GM21526 (cell line): Measurements from ENCODE around the gene TNFRSF19.

Source experiments
- ATAC-seq: cut with Tn5 transposase; IDR thresholded peaks from one replicate; pipeline ENCODE4 v1.9.1; 2021; ENCODE audit warnings: moderate library complexity; ENCODE audit not compliant: unreplicated experiment, low FRiP score

Gene TNFRSF19

GRCh38 chr13:23678795-23679194 is 108.6 kb downstream of the TNFRSF19 start:
- no peak for ATAC-seq

- no peak for ATAC-seq
Observed at GRCh38 chr13:23679220-23679619, 109.0 kb downstream of the TNFRSF19 start.

- no peak for ATAC-seq
Observed at GRCh38 chr13:23680845-23681669, 110.8 kb downstream of the TNFRSF19 start.

GRCh38 chr13:23683084-23683483 is 112.9 kb downstream of the TNFRSF19 start:
- ATAC-seq, result no peak

DNA sequence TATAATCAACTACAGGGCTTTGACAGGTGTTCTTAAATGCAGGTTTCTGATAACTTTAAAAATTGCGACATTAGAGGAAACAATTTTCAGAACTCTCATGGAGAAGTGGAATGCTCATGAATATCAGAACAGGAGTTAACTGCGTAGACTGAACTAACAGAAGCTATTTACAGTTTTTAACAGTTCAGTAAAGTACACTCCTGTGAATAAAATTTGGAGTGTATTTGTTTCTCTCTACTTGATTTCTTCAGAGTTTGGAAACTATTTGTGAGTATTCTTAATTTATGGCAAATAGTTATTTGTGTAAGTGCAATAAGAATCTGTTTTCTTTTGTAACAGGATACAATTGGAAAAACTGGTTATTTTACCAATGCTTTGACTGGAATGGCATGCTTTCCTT is 114.4 kb downstream of the TNFRSF19 start:
- no peak for ATAC-seq

GRCh38 chr13:23685416-23685815 is 115.2 kb downstream of the TNFRSF19 start:
- no peak for ATAC-seq

DNA sequence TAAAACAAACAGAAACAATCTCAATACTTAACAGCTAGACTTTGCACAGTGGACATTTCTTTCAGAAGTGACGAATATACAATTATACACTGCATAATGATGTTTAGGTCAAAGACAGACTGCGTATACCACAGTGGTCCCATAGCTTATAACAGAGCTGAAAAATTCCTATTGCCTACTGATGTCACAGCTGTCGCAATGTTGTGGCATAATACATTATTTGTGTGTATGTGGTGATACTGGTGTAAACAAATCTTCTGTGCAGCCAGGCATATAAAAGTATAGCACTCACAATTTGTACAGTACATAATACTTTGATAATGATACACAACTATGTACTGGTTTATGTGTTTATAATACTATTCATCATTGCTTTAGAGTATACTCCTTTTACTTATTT is 116.7 kb downstream of the TNFRSF19 start:
- ATAC-seq, result no peak

GRCh38 chr13:23687614-23688013 is 117.4 kb downstream of the TNFRSF19 start:
- no peak for ATAC-seq

DNA sequence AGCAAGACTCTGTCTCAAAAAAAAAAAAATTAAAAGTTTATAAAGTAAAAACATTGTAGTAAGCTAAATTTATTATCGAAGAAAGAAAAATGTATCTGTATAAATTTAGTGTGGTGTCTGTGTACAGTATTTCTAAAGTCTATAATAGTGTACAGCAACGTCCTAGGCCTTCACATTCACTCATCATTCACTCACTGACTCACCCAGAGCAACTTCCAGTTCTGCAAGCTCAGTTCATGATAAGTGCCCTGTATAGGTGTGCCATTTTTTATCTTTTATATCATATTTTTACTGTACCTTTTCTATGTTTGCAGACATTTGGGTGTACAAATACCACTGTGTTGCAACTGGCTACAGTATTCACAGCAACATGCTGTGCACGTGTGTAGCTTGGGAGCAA is 118.1 kb downstream of the TNFRSF19 start:
- ATAC-seq, result no peak

GRCh38 chr13:23690668-23691067 is 120.5 kb downstream of the TNFRSF19 start:
- ATAC-seq, result no peak

- no peak for ATAC-seq
Observed at GRCh38 chr13:23692816-23693215, 122.6 kb downstream of the TNFRSF19 start.

GRCh38 chr13:23695196-23695595 is 125.0 kb downstream of the TNFRSF19 start:
- ATAC-seq, result no peak

GRCh38 chr13:23695711-23696464 is 125.7 kb downstream of the TNFRSF19 start:
- peak; percentile 69 for ATAC-seq

- no peak for ATAC-seq
Observed at GRCh38 chr13:23696610-23697009, 126.4 kb downstream of the TNFRSF19 start.

DNA sequence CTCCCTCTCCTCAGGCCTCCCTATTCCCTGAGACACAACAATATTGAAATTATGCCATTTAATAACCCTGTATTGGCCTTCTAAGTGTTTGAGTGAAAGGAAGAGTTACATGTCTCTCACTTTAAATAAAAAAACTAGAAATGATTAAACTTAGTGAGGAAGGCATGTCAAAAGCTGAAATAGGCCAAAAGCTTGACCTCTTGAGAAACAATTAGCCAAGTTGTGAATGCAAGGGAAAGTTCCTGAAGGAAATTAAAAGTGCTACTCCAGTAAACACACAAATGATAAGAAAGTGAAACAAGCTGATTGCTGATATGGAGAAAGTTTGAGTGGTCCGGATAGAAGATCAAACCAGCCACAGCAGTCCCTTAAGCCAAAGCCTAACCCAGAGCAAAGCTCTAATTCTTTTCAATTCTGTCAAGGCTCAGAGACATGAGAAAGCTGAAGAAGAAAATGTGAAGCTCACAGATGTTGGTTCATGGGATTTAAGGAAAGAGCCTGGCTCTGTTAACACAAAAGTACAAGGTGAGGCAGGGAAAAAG is 127.6 kb downstream of the TNFRSF19 start:
- ATAC-seq, result no peak

DNA sequence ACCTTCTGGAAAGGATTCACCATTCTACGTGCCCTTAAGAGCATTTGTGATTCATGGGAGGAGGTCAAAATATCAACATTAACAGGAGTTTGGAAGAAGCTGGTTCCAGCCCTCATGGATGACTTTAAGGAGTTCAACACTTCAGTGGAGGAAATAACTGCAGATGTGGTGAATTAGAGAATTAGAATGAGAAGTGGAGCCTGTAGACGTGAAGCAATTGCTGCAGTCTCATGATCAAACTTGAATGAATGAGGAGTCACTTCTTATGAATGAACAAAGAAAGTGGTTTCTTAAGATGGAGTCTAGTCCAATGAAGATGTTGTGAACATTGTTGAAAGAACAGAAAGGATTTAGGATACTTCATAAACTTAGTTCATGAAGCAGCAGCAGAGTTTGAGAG is 129.1 kb downstream of the TNFRSF19 start:
- no peak for ATAC-seq

DNA sequence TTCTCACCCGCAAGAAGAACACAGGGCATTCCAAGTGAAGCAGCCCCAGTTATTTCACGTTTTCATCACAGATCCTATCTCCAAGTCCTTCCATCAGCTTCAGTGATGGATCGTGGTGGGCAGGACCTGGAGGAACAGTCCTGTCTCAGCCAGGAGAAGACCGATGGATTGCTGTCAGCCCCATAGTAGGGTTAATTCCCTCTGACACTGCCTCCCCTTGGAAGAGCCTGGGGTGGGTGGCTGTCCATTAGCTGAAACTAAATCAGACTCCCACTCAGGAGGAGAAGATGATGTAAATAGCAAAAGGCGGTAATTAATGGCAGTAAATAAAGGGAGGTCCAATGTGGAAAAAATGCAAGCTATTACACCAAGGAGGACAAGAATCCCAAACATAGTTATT is 131.0 kb downstream of the TNFRSF19 start:
- ATAC-seq, result no peak

- ATAC-seq, result no peak
Observed at GRCh38 chr13:23701636-23702035, 131.4 kb downstream of the TNFRSF19 start.

DNA sequence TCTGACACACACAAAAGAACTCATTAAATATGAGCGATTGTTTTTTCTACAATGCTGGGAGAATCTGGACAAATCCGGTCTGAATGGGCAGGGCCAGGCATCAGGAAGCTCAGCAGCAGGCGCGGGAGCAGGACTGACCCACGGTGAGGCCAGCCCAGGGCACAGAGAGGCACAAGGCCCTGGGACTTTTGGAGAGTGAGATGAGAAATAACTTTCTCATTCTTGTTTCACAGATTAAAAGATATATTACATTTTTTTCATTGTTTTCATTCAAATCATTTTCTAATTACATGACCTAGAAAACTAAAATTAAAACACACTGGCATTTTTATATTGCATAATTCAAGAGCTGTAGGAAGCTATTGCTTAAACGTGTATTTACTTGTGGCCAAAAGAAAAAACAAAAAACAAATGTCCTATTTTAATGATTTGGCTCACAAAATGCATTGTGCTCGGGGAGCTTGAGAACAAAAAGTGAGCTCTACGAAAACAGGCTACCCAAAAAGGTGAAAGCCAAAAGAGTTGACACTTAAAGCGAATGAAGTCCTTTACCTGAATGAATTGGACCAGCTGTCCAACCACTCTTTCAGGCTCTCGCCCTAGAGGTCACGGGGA is 133.1 kb downstream of the TNFRSF19 start:
- ATAC-seq, result no peak

GRCh38 chr13:23705583-23705982 is 135.4 kb downstream of the TNFRSF19 start:
- ATAC-seq, result no peak

- ATAC-seq, result no peak
Observed at GRCh38 chr13:23707674-23708073, 137.5 kb downstream of the TNFRSF19 start.
